Tibial nerve (tissue), 4 donors: ENCODE data around the gene DYRK1B.

ENCODE experiments used
- CTCF ChIP-seq, 5 experiments: fragments of 200-600 bp in 3 of 5; fragments of 450-650 bp in 2 of 5; sonication (generic) in 3 of 5; IDR thresholded peaks; one replicate each; pipeline ENCODE4 v1.5.1; 2016 to 2019; ENCODE audit warnings: antibody characterized with exemption in 5 of 5, mild to moderate bottlenecking in 3 of 5, moderate library complexity in 2 of 5
- EP300 ChIP-seq, 2 donors: sonication (generic); formaldehyde crosslinking; IDR thresholded peaks; one replicate each; pipeline ENCODE4 v1.6.1; 2017; ENCODE audit warnings: antibody characterized with exemption in 2 of 2, mild to moderate bottlenecking in 1 of 2
- POLR2A ChIP-seq, 2 donors: fragments of 450-650 bp; IDR thresholded peaks; one replicate each; pipeline ENCODE4 v1.6.1; 2017; ENCODE audit warnings: antibody characterized with exemption in 2 of 2, mild to moderate bottlenecking in 2 of 2, moderate library complexity in 2 of 2

DNA sequence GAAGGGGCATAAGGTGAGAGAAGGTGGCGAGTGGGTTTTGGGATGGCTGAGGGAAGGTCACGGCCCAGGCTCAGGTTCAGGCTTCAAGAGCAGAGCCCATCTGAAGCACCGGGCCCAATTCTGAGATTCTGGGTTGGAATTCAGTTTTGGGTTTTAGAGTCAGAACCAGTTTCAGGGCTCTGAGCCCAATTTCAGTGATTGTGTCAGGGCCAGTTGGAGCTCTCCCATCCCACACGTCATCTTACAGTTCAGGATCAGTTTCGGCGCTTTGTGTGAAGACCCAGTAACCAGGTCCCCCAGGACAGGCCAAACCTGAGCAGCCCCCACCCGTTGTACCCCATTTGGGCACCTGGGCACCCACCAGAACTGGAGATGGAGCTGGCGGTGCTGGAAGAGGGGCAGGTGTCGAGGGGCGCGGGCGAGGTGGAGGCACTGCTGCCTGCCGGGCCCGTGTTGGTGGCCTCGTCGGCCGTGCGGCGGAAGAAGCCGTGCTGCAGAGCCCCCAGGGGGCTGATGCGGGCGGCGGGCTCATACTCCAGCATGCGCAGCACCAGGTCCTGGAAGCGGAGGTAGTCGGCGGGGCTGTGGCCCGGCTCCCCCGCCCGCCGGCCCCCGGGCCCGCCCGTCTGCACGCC lies 7.5 kb downstream of the DYRK1B start:
- TF ChIP-seq CTCF (IDR thresholded peaks at IDR 0.05) (no peak), POLR2A (IDR thresholded peaks at IDR 0.05) (no peak), EP300 (IDR thresholded peaks at IDR 0.05) (no peak)
